NCI-H2196 (cell line): ENCODE data around the gene SIM1.
A peak's percentile ranks its signal among the peaks of the same experiment; 100 is the strongest.

ENCODE experiments used
- DNase-seq: peaks from one replicate; lab custom pipeline; 2025; ENCODE audit not compliant: unreplicated experiment; lab: John Stamatoyannopoulos, UW

The SIM1 gene

GRCh38 chr6:100473182-100473581, 8.5 kb upstream of the SIM1 start:
- no peak for DNase-seq

DNA sequence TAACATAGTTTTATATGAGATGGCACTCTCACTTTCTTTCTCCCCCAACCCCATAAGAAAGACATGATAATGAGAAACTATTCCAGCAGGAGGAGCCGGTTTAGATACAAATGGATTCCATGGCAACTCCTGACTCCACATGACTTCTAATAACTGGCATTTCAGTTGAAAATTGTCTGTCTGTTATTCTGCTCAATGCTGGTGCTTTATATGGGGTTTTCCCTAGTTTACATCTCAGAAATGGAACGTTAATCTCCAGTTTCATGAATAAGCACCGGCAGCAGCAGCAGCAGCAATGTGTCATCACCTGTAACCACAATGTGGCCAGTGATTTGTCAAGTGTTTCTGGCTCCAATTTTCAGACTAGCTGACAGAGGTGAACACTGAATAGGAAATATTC, 8.0 kb upstream of the SIM1 start:
- peak; percentile 16 for DNase-seq

GRCh38 chr6:100470422-100471120, 5.8 kb upstream of the SIM1 start:
- DNase-seq = no peak

DNA sequence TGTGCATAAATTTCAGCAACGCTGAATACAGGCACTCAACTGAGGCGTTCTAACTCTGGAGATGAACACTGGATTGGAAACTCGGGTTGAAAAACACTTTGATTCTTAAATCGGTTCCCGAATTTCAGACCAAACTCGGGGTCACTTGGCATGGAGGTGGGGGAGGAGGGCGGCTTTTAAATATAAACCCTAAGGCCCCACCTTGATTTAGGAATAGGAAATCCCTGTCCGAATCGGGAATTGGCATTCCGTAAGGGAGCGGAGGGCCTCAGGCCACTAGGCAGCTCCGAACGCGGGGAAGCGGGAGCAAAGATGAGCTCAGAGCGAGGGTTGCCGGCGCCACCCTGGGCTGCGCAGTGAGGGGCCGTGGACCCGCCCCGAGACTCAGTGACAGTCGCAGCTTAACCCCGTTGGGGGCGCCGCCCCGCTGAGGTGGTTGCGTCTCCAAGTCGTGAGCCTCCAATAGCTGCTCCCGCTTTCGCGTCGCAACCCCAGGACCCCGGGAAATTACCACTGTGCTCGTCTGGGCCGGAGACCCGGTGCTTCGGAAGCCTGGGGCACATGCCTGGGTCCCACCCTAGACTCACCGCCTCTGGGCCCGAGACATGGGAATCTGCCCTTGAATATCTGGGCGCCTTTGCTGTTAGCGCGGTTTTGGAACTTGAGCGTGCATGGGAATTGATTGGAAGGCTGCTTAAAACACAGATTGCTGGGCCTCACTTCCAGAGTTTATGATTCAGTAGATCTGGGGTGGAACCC, 4.6 kb upstream of the SIM1 start:
- DNase-seq = no peak

DNA sequence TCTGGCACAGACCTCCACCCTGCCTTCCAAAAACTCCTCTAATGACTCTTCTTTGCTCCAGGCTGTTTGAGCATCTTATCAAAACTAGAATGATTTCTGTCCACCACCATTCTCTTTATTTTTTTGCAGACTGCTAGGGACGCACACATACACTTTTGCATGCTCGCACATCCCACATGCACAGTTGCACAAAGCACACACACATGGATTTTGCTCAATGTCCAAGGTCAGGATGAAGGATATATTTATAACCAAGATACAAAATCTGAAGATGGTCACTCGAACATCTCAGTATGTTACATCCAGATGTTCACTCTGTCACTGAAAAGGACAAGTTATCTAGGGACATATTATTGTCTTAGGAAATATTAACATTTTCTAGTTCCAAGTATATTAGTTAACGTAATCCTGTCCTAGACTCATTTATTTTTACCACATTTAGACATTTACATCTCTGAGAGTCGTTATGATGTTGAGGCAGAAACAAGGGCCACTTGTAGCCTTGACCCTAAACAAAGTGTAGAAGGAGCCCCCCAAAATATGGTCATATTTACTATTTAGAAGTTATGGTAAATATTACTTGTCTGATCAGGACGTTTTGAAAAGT, 3.4 kb upstream of the SIM1 start:
- no peak for DNase-seq

- no peak for DNase-seq
Measured at GRCh38 chr6:100467129-100468015, 2.7 kb upstream of the SIM1 start.

- DNase-seq = no peak
Measured at GRCh38 chr6:100466410-100467128, 1.8 kb upstream of the SIM1 start.

DNA sequence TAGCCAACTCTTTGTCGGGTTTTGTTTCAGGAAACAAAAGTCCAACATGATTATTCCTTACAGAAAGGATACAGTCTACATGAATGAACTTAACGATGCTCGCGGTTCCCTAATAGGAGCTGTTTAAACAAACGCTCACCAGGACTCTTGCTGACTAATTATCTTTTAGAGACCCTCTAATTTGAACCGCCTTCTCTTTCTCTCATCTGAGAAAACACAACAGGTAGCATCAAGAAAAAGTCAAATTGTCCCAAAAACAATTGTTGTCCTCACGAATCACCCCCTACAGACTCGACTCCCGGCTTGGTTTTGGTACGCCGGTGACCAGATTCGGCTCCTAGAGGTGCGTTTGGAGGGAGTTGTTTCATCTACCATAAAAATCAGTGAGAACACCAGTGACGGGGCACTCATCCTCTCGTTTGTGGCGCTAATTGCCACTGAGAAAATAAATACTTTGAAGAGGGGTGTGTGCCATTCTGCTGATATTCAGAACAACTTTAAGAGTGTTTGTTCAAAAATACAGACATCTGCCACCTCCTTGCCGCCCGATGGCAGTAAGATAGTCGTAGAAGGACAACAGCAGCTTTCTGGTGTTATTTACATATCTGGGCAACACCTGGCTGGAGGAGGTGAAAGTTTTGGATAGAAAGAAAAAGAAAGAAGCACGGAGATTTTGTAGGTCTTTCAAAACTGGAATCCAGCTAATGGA, 1.1 kb upstream of the SIM1 start:
- DNase-seq = no peak

- no peak for DNase-seq
Measured at GRCh38 chr6:100464162-100464851, 414 bp downstream of the SIM1 start.

- DNase-seq = no peak
Measured at GRCh38 chr6:100463630-100464161, 1.0 kb downstream of the SIM1 start.

DNA sequence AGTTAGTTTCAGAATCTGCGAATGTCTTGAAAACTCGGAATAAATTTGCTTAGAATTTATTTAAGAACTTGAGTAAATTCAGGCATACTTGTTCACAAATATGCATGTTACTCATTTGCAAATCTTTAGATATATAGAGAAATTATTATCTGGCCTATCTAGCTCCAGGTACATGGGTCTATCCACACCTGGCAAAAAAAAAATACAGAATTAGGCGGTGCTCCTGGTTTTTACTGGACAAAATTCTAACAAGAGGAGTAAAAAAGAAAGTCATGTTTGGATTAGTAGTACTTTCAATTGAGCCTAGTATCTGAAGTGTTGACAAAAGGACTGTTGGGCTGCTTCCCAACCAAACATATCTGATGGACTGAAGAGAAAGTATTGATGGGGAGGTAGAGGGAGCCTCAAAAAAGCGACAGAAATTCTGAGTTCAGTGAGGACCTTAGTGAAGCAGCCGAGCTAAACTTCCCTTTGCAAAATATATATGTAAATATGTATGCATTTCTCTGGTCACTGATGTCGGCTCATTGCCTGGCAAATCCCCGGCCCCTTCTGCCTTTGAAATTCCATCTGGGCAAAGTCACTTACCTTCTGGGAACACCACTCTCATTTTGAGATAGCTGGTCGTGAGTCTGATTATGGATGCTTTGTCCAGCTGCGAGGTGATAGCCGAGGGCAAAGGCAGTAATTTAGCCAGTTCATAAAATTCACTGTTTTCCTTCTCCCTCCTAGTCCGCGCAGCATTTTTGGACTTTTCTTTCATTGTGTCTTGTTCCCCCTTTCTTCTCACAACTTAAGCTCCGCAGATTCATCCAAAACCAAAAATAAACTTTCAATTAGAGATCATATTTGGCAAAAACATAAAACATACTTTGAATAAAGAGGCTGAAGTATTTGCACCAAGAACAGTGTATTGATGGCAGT, 1.8 kb downstream of the SIM1 start:
- no peak for DNase-seq

GRCh38 chr6:100461917-100462705, 2.6 kb downstream of the SIM1 start:
- DNase-seq = no peak

- no peak for DNase-seq
Measured at GRCh38 chr6:100461278-100461916, 3.3 kb downstream of the SIM1 start.

GRCh38 chr6:100460650-100461204, 4.0 kb downstream of the SIM1 start:
- DNase-seq = no peak

DNA sequence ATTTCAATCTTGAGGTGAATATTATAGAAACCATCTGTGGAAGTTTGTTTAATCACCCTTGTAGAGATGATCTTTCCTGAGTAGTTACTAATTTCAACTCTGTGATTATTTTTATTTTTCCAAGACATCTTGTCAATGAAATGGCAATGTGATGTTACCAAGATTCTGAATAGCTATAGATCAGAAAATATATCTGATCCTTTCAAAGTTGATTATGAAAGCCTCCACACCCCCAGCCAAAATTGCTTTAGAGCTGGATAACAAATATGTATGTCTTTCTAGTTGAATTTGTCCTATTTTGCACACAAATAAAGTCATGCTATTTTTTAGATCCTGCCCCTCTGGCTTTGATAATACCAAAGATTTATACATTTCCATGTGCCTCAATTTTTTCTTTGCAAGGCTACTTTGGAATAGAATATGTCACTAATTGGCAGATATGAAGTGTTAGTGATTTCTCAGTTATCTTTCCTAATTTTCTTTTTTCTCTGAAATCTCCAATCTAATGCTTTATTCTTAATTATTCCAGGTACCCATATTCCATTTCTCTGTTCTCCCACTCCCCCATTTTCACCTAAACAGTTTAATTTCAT, 5.0 kb downstream of the SIM1 start:
- DNase-seq = no peak
